GM18505 (cell line): ENCODE measurements around the gene BAG1.

ENCODE experiments used
- ATAC-seq: cut with Tn5 transposase; IDR thresholded peaks from one replicate; pipeline ENCODE4 v1.9.1; 2021; ENCODE audit not compliant: unreplicated experiment
- POLR2A ChIP-seq: IDR thresholded peaks from 4 replicates; pipeline ENCODE4 v1.6.1; 2011; ENCODE audit warnings: borderline replicate concordance; ENCODE audit not compliant: insufficient read depth, insufficient read length; ENCODE audit errors: extremely low read depth

The BAG1 gene

GRCh38 chr9:33265211-33265865 lies 830 bp upstream of the BAG1 start:
- no peak for TF ChIP-seq POLR2A
- no peak for ATAC-seq

GRCh38 chr9:33264003-33264472 lies 470 bp downstream of the BAG1 start:
- TF ChIP-seq POLR2A = no peak
- peak; percentile 23 for ATAC-seq

GRCh38 chr9:33263131-33264002 lies 1.1 kb downstream of the BAG1 start:
- ATAC-seq = peak; percentile 2
- no peak for TF ChIP-seq POLR2A

GRCh38 chr9:33260372-33260771 lies 4.1 kb downstream of the BAG1 start:
- no peak for ATAC-seq
- TF ChIP-seq POLR2A = no peak

GRCh38 chr9:33257276-33257675 lies 7.2 kb downstream of the BAG1 start:
- no peak for ATAC-seq

GRCh38 chr9:33256236-33256635 lies 8.3 kb downstream of the BAG1 start:
- TF ChIP-seq POLR2A = no peak
- ATAC-seq = no peak

More at GRCh38 chr9:33257276-33257675, 7.2 kb downstream of the BAG1 start:
- TF ChIP-seq POLR2A = no peak

- no peak for TF ChIP-seq POLR2A
- ATAC-seq = no peak
These were observed 9.0 kb downstream of the BAG1 start for GRCh38 chr9:33255471-33255870.

- ATAC-seq = no peak
- no peak for TF ChIP-seq POLR2A
These were observed 9.5 kb downstream of the BAG1 start for GRCh38 chr9:33255014-33255413.

- no peak for ATAC-seq
These were observed 10.3 kb downstream of the BAG1 start for GRCh38 chr9:33254211-33254610.

GRCh38 chr9:33250458-33250995 lies 14.0 kb downstream of the BAG1 start:
- ATAC-seq = no peak
- no peak for TF ChIP-seq POLR2A

More at GRCh38 chr9:33254211-33254610, 10.3 kb downstream of the BAG1 start:
- no peak for TF ChIP-seq POLR2A

GRCh38 chr9:33249983-33250382 lies 14.5 kb downstream of the BAG1 start:
- TF ChIP-seq POLR2A = no peak
- no peak for ATAC-seq

- ATAC-seq = peak; percentile 55
- no peak for TF ChIP-seq POLR2A
These were observed 15.3 kb downstream of the BAG1 start for GRCh38 chr9:33249087-33249658.

GRCh38 chr9:33248606-33249005 lies 15.9 kb downstream of the BAG1 start:
- TF ChIP-seq POLR2A = no peak
- ATAC-seq = no peak
